ENCODE results near the gene AFF3.

AFF3 gene

GRCh38 chr2:99877963-99878362, 264.4 kb downstream of the AFF3 start:
- DNase-seq, result no peak

GRCh38 chr2:99876956-99877355, 265.4 kb downstream of the AFF3 start:
- no peak for DNase-seq

DNA sequence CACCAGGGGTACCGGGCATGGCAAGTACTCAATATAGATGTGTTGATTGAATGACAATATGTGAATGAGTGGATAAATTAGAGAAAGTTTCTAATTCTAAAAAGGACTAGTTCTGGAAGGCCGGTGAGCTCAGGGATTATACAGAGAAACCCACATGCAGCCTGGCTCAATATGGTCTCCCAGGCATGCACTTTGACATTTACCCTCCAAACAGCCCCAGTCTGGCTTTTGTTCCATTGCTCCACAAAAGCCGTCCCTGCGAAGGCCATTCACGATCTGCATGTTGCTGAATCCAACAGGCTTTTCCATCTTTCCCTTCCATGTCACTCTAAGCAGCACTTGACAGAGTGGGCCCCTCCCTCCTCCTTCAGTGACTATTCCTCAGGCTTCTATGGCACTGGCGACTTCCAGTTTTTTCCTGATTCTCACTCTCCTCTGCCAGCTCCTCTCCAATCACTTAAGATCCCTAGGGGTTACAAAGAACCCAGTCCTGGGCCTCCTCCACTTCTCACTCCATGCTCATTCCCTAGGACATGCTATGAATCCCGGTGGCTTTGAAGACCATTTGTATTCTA, 266.7 kb downstream of the AFF3 start:
- DNase-seq, result no peak

DNA sequence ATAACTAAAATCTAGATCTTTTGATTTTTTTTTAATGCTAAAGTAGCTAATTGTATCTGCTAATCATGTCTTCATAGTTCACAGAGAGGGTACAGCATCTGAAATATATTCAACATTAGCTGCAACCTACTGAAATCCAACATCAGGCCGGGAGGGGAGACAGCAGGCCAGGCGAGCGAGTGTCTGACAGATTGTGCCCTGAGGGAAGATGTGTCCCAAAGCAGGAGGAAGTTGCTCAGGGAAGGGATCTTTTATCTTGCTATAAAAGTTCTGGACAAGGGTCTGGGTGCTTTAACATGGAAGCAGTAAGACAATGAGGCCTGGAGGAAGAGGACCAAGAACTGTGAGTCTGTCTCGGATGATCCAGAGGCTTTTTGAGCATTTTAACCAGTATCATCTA, 274.1 kb downstream of the AFF3 start:
- DNase-seq, result no peak

- no peak for DNase-seq
Measured at GRCh38 chr2:99867770-99868169, 274.6 kb downstream of the AFF3 start.

DNA sequence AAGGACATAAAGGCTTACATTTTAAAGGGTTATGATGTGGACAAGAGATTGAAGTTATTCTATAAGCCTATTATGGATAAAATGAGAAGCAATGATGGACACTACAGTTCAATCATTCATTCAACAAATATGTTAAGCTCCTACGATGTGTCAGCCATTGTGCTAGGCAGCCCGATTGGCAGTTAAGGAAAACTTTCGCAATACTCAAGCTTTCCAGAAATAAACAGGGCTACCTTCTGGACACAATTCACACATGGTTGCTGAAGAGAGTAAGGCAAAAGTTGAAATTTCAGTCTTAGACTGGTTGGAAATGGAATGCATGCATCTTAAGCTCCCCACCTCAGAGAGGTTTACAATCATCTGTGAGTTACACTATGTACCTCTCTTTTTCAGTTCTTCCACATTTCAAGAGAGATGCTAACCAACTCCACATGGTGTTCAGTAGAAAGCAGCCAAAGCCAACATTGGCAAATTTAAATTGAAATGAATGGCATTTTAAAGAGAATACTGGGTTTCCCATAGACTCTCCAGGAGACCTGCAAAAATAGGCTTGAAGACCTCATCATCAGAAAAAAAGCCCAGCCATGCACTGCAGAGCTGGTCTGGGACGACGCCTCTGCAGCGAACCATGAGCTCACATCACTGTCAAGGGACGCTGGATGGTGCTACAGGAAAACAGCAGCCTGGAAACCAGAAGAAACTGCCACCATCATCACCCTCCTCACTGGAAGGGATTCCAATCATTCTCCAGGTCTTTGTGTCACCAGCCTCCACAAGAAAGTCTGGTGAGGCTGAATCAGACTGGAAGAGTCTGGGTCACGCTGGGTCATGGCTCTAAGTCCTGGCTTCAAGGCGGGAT, 276.3 kb downstream of the AFF3 start:
- DNase-seq, result no peak

GRCh38 chr2:99864561-99865553, 277.5 kb downstream of the AFF3 start:
- DNase-seq, result no peak

DNA sequence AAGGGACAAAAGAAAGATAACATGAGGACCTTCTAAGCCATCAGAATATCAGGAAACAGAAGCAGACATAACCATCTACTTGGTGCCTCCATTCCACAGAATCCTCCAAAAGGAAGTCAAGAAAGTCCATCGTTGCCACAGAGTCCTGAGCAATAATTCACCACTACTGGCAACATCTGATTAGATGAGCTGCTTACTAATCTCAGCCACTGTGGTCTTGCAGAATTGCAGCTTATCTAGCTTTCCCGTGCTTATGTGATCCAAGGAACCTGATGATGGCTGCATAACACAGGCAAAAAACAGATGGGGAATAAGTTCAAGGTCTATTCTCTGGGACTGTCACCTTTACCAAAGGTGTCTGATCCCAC, 278.5 kb downstream of the AFF3 start:
- DNase-seq, result no peak

GRCh38 chr2:99863236-99863902, 279.0 kb downstream of the AFF3 start:
- no peak for DNase-seq

DNA sequence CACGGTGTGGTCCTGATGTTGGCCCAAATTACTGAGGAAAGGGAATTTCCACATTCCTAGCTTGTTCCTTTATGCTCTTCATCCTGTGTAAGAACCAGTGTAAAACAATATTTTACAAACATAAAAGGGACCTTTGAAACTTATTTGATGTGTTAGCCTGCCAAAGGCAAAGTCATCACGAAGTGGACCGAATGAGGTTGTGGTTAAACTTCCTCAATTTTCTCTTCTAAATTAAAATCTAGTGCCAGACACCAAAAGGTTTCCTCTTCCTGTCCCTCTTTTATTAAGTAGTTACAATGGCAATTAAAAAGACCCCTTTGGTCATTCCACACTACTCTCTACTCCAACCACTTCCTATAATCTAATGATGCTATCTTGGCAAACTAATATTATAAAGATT, 279.8 kb downstream of the AFF3 start:
- no peak for DNase-seq

GRCh38 chr2:99861376-99861760, 281.0 kb downstream of the AFF3 start:
- DNase-seq, result no peak

- no peak for DNase-seq
Measured at GRCh38 chr2:99860720-99861375, 281.5 kb downstream of the AFF3 start.

DNA sequence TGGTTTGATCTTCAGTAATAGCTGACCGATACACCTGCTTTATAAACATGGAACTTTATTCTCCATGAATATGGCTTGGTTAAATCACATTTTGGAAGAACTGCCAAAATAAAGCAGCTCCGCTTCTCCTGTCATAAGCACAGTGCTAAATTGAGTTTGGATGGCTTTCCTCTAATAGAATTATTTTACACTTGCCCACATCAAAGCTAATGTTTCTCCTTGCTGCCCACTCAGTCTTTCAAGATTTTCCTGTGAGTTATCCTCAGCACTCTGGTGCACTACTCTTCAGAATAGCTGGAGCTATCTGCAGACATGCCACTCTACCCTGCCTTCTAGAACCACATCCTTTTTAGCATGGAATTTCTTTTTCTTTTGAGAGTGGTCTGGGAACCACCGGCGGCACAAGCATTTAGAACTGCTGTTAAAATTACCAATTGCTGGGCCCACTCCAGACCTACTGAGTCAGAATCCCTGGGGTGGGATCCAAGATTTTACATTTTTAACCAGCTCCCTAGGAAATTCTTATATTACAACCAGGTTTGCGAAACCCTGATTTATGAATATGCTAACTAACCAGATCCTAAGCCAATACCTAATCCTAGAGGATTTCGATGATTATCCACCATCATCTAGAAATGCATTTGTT, 283.3 kb downstream of the AFF3 start:
- DNase-seq, result no peak

- DNase-seq, result no peak
Measured at GRCh38 chr2:99857867-99858444, 284.4 kb downstream of the AFF3 start.

GRCh38 chr2:99857372-99857771, 285.0 kb downstream of the AFF3 start:
- no peak for DNase-seq

GRCh38 chr2:99856119-99856518, 286.3 kb downstream of the AFF3 start:
- DNase-seq, result no peak

GRCh38 chr2:99854236-99854852, 288.0 kb downstream of the AFF3 start:
- no peak for DNase-seq

GRCh38 chr2:99852956-99853355, 289.4 kb downstream of the AFF3 start:
- DNase-seq, result no peak

DNA sequence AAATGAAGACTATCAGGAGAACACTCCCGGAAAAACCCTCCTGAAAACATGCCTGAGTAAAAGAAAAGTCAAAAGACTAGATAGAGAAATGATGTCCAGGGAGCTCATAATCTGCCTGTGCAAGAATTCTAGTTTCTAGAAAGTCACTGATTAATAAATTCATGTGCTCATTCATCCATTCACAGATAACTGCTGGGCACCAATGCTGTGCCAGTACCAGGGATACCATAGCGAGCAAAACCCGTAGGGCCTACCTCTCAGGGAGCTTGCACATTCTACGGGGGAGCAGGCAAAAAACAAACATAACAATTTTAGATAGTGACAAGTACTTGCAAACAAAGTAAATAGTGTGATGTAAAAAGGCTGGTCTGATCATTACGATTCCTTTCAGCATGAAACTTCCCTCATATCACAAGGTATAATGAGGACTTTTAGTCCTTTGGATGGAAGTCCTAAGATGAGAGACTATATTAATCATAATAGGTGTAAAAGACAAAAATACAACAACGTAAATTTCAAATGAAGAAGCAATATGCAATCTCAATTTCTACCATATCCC, 289.9 kb downstream of the AFF3 start:
- peak; percentile 32 for DNase-seq

DNA sequence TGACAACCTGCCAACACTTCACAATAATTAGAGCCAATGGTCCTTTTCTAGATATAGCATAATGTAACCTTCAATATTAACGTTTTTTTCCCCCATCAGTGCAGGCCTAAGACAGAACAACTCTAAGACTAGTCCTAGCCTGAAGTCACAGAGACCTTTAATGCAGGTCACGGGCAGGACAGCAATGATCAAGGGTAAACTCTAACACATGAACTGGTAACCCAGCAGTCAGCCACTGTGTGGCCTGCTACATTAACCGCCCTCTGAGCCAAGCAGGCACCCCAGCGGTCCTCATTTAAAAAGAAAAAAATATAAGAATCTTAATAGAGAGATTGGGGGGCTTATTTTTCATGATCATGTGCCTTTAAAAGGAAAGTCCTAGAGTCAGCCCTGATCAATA, 290.6 kb downstream of the AFF3 start:
- no peak for DNase-seq

- peak; percentile 73 for DNase-seq
Measured at GRCh38 chr2:99851089-99851488, 291.3 kb downstream of the AFF3 start.

All from kidney glomerular epithelial cell (primary cell).